ENCODE results near the gene TULP3.

The TULP3 gene

DNA sequence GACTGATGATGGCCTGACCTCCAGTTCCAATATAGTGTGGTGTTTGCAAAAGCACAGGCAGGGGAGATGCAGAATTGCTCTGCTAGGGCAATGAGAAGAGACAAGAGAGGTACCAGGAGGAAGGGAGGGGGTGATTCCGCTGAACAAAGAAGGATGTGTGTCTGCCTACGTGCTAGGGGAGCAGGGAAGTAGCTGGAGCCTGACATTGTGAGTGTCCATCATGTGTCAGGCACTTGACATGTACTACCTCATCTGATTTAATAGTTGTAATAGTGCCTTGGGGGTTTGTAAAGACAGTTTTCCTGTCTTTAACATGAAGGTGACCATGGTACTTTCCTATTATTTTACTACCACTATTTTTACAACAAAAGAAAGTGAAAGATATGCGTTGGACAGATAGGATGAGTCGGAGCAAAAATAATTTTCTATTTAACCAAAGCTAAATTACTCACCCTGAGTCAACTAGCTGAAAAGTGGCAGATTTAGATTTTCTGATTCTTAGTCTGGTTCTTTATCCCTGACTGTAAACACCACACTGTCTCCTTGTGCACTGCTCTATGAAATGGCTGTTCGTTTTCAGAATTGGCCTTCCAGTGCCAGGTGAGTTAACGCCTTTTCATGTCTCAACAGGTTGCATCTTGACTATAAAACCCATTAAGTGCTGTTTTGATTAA lies 34.8 kb downstream of the TULP3 start:
- peak; percentile 36 for DNase-seq (ENCODE audit: low read depth)

GRCh38 chr12:2930865-2931264 lies 40.2 kb downstream of the TULP3 start:
- no peak for DNase-seq (ENCODE audit: low read depth)

GRCh38 chr12:2933586-2933985 lies 42.9 kb downstream of the TULP3 start:
- no peak for DNase-seq (ENCODE audit: low read depth)

DNA sequence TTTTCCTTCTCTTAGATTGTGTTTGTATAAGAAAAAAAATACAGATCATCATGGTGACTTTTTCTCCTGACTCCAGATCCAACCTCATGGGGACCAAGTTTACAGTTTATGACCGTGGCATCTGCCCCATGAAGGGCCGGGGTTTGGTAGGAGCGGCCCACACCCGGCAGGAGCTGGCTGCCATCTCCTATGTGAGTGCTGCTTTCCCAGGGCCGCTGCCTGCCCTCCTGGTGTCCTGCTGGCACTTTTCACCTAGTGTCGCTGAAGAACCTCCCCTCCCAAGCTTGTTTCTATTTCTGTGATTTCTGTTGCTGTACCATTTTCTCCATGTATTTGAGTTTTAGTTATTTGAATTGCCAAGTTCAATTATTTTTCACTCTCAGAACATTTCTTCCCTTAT lies 43.7 kb downstream of the TULP3 start:
- no peak for DNase-seq (ENCODE audit: low read depth)

GRCh38 chr12:2936301-2936700 lies 45.6 kb downstream of the TULP3 start:
- DNase-seq (ENCODE audit: low read depth) = no peak

GRCh38 chr12:2937500-2937899 lies 46.8 kb downstream of the TULP3 start:
- DNase-seq (ENCODE audit: low read depth) = no peak

DNA sequence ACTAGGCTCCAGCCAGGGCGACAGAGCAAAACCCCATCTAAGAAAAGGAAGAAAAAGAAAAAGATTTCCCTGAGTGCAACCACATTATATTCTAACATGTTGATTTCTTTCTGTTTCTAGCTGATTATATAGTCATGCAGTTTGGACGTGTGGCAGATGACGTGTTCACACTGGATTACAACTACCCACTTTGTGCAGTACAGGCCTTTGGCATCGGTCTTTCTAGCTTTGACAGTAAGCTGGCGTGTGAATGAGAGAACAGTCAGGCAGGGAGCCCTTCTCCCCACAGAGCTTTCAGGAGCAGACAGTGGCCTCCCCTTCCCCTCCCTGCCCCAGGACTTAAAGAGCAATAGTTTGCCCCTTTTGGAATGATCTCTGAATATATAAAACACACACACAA lies 48.5 kb downstream of the TULP3 start:
- DNase-seq (ENCODE audit: low read depth) = no peak

- DNase-seq (ENCODE audit: low read depth) = no peak
These were observed 49.9 kb downstream of the TULP3 start for GRCh38 chr12:2940564-2940963.

DNA sequence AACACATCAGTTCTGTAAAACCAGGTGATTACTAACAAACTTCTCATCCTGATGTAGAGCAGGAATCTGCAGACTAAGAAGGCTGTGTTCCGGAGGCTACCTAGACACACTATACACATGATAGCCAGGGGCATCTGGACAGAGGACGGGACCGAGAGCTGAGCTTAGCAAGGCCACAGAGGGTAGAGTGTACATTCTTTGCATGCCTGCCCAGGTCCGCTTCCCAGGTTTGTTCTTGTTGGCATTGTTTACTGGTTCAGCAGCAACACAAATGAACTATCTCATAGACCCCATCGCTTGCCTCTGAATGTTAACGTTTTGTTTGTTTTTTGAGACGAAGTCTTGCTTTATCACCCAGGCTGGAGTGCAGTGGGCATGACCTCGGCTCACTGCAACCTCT lies 50.8 kb downstream of the TULP3 start:
- DNase-seq (ENCODE audit: low read depth) = no peak

DNA sequence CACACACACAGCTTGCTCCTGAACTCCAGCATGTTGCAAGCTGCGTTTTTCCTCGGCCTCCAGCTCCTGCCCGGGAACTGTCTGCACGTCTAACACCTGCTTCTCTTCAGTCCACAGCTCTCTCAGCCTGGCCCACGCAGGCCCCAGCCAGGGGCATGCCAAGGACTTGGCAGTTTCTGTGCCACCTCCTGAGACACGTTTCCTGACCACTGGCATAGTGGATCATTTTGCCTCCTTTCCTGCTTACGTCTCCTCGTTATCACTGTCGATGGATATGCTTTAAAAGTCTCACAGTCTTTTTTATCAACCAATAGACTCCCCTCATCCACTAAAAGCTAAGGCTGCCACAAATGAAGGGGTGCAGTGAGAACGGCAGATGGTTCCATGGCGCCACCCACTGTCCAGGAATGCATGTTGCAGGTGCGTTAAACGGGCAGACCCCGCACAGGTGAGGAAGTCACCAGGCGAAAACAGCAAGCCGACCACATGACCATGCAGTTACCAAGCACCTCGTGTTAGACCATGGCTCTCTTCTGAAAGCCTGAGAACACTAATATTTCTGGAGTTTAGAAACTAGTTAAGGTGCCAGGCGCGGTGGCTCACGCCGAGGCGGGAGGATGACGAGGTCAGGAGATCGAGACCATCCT lies 53.8 kb downstream of the TULP3 start:
- peak; percentile 40 for DNase-seq (ENCODE audit: low read depth)

GRCh38 chr12:2949411-2949810 lies 58.7 kb downstream of the TULP3 start:
- DNase-seq (ENCODE audit: low read depth) = no peak

- no peak for DNase-seq (ENCODE audit: low read depth)
These were observed 65.2 kb downstream of the TULP3 start for GRCh38 chr12:2955888-2956287.

GRCh38 chr12:2957816-2958431 lies 67.2 kb downstream of the TULP3 start:
- DNase-seq (ENCODE audit: low read depth) = no peak

- DNase-seq (ENCODE audit: low read depth) = peak; percentile 90
These were observed 67.9 kb downstream of the TULP3 start for GRCh38 chr12:2958432-2959191.

DNA sequence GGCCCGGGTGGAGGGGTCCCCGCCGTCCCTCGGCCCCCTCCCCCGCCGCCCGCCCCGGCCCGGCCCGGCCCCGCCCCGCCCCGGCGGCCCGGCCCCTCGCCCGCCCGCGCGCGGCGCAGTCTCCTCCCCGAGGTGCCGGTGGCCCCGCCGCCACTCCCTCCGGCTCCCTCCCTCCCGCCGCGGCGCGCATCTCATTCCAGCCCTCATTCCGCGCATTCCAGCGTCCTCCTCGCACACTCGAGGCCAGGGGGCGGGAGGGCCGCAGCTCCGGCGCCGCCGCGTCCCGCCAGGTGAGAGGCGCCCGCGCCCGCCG lies 68.5 kb downstream of the TULP3 start, which contains the start of gene TEAD4:
Gene TEAD4 (plus strand): TSS at position 206 of the 313 bp plus-strand sequence.
- peak; percentile 90 for DNase-seq (ENCODE audit: low read depth)

DNA sequence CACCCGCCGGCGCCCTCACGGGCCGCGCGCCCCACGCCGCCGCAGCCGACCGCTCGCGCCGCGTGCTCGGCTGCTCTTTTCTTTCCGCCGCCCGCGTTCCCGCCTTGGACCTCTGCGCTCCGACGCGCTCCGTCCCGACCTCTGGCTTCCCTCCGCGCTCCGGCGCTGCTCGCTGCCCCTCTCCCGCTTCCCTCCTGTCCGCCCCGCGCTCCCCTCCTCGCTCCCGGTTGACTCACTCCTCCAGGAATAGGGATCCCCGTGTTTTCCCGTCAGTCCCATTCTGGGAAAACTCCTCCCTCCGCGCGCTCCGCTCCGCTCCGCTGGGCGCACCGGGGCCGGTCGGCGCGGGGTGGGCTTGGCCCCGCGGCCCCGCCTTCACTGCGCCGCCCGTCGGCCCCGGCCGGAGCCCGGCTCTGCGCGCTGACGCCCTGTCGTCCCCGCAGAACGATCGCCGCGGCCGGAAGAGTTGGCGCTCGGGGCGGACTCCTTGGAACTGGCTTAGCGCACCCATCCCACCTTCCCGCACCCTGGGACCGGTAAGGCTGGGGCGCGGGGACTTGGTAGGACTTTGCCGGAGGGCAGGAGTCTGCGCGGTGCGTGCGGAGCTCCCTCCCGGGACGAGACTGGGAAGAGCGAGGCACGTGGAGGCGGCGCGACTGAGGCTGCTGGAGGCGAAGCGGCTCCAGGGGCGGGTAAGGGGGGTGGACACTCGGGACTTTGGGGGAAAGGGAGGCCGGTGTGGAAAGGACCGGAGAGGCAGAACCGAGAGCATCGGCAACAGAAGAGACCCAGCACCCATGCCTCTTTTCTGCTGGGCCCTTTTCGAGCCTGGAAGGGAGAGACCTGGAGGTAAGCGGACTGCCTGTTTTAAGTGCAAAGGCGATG lies 69.1 kb downstream of the TULP3 start:
- peak; percentile 81 for DNase-seq (ENCODE audit: low read depth)

- peak; percentile 78 for DNase-seq (ENCODE audit: low read depth)
These were observed 69.8 kb downstream of the TULP3 start for GRCh38 chr12:2960390-2960956.

GRCh38 chr12:2960996-2961616 lies 70.4 kb downstream of the TULP3 start:
- DNase-seq (ENCODE audit: low read depth) = peak; percentile 22

DNA sequence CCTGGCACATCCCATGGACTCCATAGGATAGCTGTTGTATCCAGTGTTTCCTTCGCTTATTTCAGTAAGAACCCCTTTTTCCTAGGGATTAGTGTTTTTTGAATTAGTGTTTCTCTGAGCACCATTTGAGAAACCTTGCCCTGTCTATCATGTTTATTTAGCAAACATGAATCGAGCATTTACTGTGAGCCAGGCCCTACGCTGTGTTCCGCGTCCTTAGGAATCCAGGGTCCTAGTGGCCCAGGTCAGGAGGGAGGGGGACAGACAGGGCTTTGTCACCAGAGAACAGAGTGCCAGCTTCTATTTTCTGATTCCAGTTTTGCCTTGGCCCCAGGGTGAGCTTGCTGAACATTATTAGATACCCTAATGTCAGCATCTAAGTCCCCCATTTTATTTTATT lies 71.0 kb downstream of the TULP3 start:
- no peak for DNase-seq (ENCODE audit: low read depth)

- no peak for DNase-seq (ENCODE audit: low read depth)
These were observed 72.6 kb downstream of the TULP3 start for GRCh38 chr12:2963154-2963759.
